Activated naive CD4-positive, alpha-beta T cell treated with Interleukin-2 at 50 U/mL for 16 hours (primary cell): Measurements from ENCODE around the gene POLRMT.
"Not testable (repeated sequence)": the region's sequence is repeated elsewhere in the genome, so short reads cannot be mapped to it uniquely, and the experiment has no call there.

Source experiments
- DNase-seq: peaks from one replicate; pipeline ENCODE4 v3.0.0-alpha.2; 2020

POLRMT gene

GRCh38 chr19:633068-633785, at the start of gene POLRMT:
Gene POLRMT, minus strand, starts transcription at chr19:633537. Its CDS starts 25 bp downstream, at chr19:633512.
- DNase-seq = peak; percentile 96

GRCh38 chr19:682678-683320, 49.5 kb upstream of the POLRMT start:
- DNase-seq = no peak

- no peak for DNase-seq
Measured at GRCh38 chr19:681029-682019, 48.0 kb upstream of the POLRMT start.

GRCh38 chr19:680287-681028, 47.1 kb upstream of the POLRMT start:
- peak; percentile 99 for DNase-seq

- peak; percentile 31 for DNase-seq
Measured at GRCh38 chr19:679418-680286, 46.3 kb upstream of the POLRMT start.

GRCh38 chr19:678791-679388, 45.6 kb upstream of the POLRMT start:
- DNase-seq = no peak

- DNase-seq = no peak
Measured at GRCh38 chr19:677601-678436, 44.5 kb upstream of the POLRMT start.

GRCh38 chr19:677201-677600, 43.9 kb upstream of the POLRMT start:
- no peak for DNase-seq

- no peak for DNase-seq
Measured at GRCh38 chr19:676339-677105, 43.2 kb upstream of the POLRMT start, which contains the start of gene FSTL3. Gene FSTL3, plus strand, starts transcription at chr19:676392. Its CDS starts 32 bp downstream, at chr19:676424.

GRCh38 chr19:676007-676338, 42.6 kb upstream of the POLRMT start:
- DNase-seq = no peak

GRCh38 chr19:674282-675151, 41.2 kb upstream of the POLRMT start:
- no peak for DNase-seq

- no peak for DNase-seq
Measured at GRCh38 chr19:670609-671075, 37.3 kb upstream of the POLRMT start.

GRCh38 chr19:668675-669434, 35.5 kb upstream of the POLRMT start:
- DNase-seq = not testable (repeated sequence)

GRCh38 chr19:666985-667573, 33.7 kb upstream of the POLRMT start:
- not testable (repeated sequence) for DNase-seq

GRCh38 chr19:664913-665443, 31.6 kb upstream of the POLRMT start:
- peak; percentile 86 for DNase-seq

GRCh38 chr19:663682-664117, 30.4 kb upstream of the POLRMT start:
- DNase-seq = no peak
